ENCODE data around the gene TMEM63C.

TMEM63C gene

DNA sequence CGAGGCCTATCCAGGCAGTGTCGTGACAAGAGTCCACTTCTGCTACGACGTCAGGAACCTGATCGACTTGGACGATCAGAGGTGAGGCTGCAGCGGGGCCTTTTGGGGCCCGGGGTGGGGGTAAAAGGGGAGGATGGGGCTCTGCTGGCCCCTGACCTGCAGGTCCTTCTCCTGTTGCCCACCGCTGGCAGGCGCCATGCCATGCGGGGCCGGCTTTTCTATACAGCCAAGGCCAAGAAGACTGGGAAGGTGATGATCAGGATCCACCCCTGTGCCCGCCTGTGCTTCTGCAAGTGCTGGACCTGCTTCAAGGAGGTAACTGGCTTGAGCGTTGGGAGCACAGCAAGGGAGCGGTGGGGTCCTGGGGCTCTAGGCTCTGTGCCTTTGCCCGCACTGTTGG, 57.8 kb downstream of the TMEM63C start:
- Histone ChIP-seq H3K4me2 (ENCODE audit: low read depth, low read length, poor library complexity, severe bottlenecking) (no peak overlapping the region), H3K9me3 (ENCODE audit: insufficient read depth, low read depth, low read length) (no peaks in the 10 kb centered on the region), H2AFZ (ENCODE audit: low read length) (no peak overlapping the region), H4K20me1 (ENCODE audit: insufficient read depth, low read length, poor library complexity, severe bottlenecking) (no peaks in the 10 kb centered on the region), H3K9ac (ENCODE audit: low read depth, low read length, poor library complexity, severe bottlenecking) (no peak overlapping the region), H3K36me3 (ENCODE audit: insufficient read depth, low read length) (no peaks in the 10 kb centered on the region), H3K9me2 (replicated peaks; ENCODE audit: low read depth, low read length) (no peaks in the 10 kb centered on the region), H3K4me1 (ENCODE audit: insufficient read depth, low read length, poor library complexity, severe bottlenecking) (no peaks in the 10 kb centered on the region), H3K79me2 (ENCODE audit: insufficient read depth, low read length) (no peaks in the 10 kb centered on the region), H3K4me3 (ENCODE audit: low read length, poor library complexity, severe bottlenecking) (no peak overlapping the region), H3F3A (ENCODE audit: low read depth) (no peaks in the 10 kb centered on the region), H3K27me3 (ENCODE audit: insufficient read depth, low read length, poor library complexity, severe bottlenecking) (no peaks in the 10 kb centered on the region)
- TF ChIP-seq, protein P1, sequence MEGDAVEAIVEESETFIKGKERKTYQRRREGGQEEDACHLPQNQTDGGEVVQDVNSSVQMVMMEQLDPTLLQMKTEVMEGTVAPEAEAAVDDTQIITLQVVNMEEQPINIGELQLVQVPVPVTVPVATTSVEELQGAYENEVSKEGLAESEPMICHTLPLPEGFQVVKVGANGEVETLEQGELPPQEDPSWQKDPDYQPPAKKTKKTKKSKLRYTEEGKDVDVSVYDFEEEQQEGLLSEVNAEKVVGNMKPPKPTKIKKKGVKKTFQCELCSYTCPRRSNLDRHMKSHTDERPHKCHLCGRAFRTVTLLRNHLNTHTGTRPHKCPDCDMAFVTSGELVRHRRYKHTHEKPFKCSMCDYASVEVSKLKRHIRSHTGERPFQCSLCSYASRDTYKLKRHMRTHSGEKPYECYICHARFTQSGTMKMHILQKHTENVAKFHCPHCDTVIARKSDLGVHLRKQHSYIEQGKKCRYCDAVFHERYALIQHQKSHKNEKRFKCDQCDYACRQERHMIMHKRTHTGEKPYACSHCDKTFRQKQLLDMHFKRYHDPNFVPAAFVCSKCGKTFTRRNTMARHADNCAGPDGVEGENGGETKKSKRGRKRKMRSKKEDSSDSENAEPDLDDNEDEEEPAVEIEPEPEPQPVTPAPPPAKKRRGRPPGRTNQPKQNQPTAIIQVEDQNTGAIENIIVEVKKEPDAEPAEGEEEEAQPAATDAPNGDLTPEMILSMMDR (conservative IDR thresholded peaks at IDR 0.05; ENCODE audit: low read length): no peak

DNA sequence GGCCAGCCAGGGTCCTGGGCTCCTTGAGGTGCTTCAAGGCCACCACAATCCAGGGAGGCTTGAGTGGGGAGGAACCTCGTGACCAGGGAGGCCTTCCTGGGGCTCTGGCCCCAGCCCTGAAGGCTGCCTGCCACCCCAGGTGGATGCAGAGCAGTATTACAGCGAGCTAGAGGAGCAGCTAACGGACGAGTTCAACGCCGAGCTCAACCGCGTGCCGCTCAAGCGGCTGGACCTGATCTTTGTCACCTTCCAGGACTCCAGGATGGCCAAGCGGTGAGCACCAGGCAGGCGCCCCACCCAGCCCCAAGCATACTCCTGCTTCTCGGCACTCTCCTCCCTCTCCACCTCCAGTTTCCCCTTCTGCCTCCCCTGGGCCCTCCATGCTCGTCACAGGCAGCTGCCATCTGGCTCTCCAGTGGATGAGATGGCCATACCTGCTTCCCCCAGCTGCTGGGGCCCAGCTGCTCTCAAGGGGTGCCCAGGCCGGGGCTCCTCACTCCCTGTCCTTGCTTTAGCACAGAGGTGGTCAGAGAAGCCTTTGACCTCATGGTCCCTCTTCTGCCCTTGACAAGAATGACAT, 58.8 kb downstream of the TMEM63C start:
- Histone ChIP-seq H3K4me1 (ENCODE audit: insufficient read depth, low read length, poor library complexity, severe bottlenecking) (no peaks in the 10 kb centered on the region), H3K27me3 (ENCODE audit: insufficient read depth, low read length, poor library complexity, severe bottlenecking) (no peaks in the 10 kb centered on the region), H3K4me2 (ENCODE audit: low read depth, low read length, poor library complexity, severe bottlenecking) (no peak overlapping the region), H3K4me3 (ENCODE audit: low read length, poor library complexity, severe bottlenecking) (no peak overlapping the region), H3K79me2 (ENCODE audit: insufficient read depth, low read length) (no peaks in the 10 kb centered on the region), H3K36me3 (ENCODE audit: insufficient read depth, low read length) (no peaks in the 10 kb centered on the region), H4K20me1 (ENCODE audit: insufficient read depth, low read length, poor library complexity, severe bottlenecking) (no peaks in the 10 kb centered on the region), H3K9me3 (ENCODE audit: insufficient read depth, low read depth, low read length) (no peaks in the 10 kb centered on the region), H2AFZ (ENCODE audit: low read length) (no peak overlapping the region), H3F3A (ENCODE audit: low read depth) (no peaks in the 10 kb centered on the region), H3K9me2 (replicated peaks; ENCODE audit: low read depth, low read length) (no peaks in the 10 kb centered on the region), H3K9ac (ENCODE audit: low read depth, low read length, poor library complexity, severe bottlenecking) (no peak overlapping the region)
- TF ChIP-seq, protein P1 (conservative IDR thresholded peaks at IDR 0.05; ENCODE audit: low read length): no peak
- no peak for TF ChIP-seq EZH2phosphoT487 (IDR thresholded peaks at IDR 0.05; ENCODE audit: borderline replicate concordance)

DNA sequence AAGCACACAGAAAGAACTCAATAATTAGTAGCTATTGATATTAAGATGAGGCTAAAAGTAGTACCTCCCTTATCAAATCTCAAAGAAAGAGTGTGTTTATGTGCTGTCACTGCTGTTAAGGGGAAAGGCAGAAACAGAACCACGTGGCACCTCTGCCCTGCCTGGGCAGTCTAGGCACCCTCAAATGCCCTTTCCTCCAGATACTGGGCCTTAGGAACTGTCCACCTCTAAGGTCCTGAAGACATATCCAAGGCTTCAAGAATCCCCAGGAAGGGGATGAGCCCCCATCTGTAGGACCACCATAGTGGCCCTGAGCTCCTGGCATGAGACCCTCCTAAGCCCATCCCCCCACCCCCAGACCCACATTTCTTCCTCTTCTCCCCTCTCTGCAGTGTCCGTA, 60.4 kb downstream of the TMEM63C start:
- no peak overlapping the region for H2AFZ ChIP-seq (ENCODE audit: low read length)
- H3K4me2 ChIP-seq (ENCODE audit: low read depth, low read length, poor library complexity, severe bottlenecking): no peak overlapping the region
- no peaks in the 10 kb centered on the region for H3K79me2 ChIP-seq (ENCODE audit: insufficient read depth, low read length)
- H3K36me3 ChIP-seq (ENCODE audit: insufficient read depth, low read length): no peaks in the 10 kb centered on the region
- H3K9me3 ChIP-seq (ENCODE audit: insufficient read depth, low read depth, low read length): no peaks in the 10 kb centered on the region
- no peaks in the 10 kb centered on the region for H3F3A ChIP-seq (ENCODE audit: low read depth)
- H3K27me3 ChIP-seq (ENCODE audit: insufficient read depth, low read length, poor library complexity, severe bottlenecking): no peaks in the 10 kb centered on the region
- no peak overlapping the region for H3K4me3 ChIP-seq (ENCODE audit: low read length, poor library complexity, severe bottlenecking)
- no peaks in the 10 kb centered on the region for H3K9me2 ChIP-seq (replicated peaks; ENCODE audit: low read depth, low read length)
- no peaks in the 10 kb centered on the region for H4K20me1 ChIP-seq (ENCODE audit: insufficient read depth, low read length, poor library complexity, severe bottlenecking)
- no peak for TF ChIP-seq EZH2phosphoT487 (IDR thresholded peaks at IDR 0.05; ENCODE audit: borderline replicate concordance)
- TF ChIP-seq, protein P1 (conservative IDR thresholded peaks at IDR 0.05; ENCODE audit: low read length): no peak
- no peaks in the 10 kb centered on the region for H3K4me1 ChIP-seq (ENCODE audit: insufficient read depth, low read length, poor library complexity, severe bottlenecking)
- H3K9ac ChIP-seq (ENCODE audit: low read depth, low read length, poor library complexity, severe bottlenecking): no peak overlapping the region
